SHP77 treated with DMSO at 0.1 percent for 48 hours (cell line): ENCODE data around the gene ATP5PO.
A peak's percentile ranks its signal among the peaks of the same experiment; 100 is the strongest.

Experiments used
- DNase-seq: peaks from one replicate; lab custom pipeline; 2025; lab: John Stamatoyannopoulos, UW

Gene ATP5PO

DNA sequence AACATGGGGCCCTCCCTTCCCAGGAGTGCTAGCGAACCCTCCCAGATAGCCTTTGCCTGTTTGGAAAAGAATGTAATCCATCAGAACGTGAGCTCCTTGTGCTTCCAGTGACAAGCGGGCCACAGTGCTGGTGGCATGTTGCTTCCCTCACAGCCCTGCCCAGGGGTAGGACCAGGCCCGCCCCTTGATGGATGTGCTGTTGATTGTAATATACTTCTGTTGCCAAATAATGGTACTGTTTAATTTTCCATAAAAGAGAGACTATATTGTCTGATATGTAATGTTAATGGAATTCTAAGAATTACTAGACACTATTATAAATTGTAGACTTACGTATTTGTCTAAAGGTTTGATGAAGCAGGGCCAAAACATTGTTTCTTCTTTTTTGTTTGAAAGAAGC is 16.4 kb downstream of the ATP5PO start:
- no peak for DNase-seq

DNA sequence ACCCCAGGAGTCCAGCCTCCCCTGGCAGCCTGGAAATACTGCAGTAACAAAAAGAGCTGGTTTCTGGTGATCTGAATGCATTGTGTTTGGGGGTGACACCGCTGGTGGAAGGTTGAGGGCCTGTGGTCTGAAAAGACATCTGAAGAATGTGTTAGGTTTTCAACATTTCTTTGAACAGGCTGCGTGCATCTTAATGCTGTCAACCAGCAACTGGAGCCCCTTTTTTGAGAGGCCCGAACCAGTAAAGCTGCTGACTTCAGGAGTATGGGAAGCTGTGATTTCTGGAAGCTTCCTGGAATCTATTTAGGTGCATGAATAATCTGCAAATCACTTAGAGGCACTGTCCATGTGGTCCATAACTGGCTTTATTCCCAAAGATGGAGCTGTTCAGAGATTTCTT is 17.0 kb downstream of the ATP5PO start:
- DNase-seq: no peak

DNA sequence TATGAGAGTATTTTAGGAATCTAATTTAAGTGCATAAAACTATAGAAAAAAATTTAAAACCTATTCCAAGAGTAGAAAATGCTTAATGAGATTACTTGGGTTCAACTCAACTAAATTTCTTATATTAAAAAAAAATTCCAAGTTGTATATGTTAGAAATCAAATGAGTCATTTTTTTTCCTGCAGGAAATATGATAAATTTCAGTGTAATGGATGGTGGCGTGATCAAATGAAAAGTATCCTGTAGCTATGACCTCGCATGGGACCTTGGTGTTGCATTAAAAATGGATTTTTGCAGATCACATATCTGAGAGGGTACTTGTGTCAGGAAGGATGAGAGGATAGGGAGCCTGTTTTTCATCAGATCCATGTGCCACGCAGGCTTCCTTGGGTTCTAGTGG is 17.9 kb downstream of the ATP5PO start:
- no peak for DNase-seq

DNA sequence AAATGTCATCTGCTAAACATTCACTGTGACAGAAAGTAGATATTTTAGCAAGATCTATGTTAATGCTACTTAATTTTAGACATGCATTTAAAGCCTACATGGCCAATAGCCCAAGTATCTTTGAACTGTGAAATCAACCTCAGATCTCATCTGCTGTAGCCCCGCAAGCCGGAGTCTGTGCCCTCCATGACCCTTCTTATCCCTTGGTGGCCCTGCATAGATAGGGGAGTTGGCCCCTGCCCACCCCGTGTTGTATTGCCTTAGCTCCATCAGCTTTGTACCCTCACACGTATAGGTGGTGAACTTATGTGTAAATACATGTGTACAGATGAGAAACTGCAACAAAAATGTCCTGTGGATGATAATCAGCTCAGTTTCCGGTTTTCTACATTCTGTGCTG is 18.5 kb downstream of the ATP5PO start:
- no peak for DNase-seq

DNA sequence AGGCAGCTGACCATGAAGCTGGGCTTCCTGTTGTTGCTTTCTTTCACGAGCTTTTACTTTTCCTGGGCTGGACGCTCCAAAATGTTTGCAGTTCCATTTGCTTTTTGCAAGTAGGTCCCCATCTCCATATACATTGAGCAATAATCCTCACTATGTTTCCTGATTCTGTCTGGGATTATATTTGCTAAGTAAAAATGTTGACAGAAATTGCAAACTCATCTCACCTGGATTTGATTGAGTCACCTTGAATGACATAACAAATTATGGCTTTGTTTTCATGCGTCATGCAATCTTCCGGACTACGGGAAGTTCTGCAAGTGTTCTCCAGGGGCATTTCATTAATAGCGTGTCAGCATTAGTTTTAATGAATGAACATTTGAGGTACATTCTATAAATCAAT is 18.9 kb downstream of the ATP5PO start:
- no peak for DNase-seq

DNA sequence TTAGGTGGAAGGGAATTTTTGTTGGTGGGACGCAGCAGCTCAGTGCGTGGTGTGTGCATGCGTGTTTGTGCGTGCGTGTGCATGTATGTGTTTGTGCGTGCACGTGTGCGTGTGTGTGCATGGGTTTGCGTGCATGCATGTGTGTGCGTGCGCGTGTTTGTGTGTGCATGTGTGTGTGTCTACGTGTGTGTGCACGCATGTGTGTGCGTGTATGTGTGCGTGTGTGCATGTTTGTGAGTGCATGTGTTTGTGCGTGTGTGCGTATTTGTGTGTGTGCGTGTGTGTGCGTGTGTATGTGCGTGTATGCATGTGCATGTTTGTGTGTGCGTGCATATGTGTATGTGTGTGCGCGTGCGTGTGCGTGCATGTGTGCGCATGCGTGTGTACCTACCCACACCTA is 20.2 kb downstream of the ATP5PO start:
- DNase-seq: no peak

DNA sequence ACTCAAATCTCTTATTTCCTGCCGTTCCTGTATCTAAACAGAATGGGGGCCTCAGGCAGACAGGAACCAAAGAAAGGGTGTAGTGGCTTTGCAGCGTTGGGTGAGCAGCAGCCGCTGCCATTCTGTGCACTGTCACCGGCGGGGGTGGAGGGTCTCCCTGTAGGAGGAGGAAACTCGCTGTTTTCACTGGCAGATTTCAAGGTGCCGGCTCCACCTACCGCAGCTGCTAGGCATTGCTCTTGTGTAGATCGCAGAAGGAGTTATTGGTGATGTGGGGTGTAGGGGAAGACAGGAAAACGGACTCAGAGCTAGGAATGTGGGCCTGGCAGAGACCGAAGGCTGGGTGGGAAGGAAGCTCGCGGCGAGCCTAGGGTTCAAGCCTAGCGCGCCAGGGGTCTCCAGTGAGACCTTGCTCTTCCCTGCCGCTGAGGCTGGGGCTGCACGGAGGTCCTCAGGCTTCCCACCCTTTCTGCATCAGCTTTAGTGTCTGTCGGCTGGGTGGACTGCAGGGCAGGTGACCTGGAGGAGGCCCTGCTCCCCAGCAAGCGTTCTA is 20.8 kb downstream of the ATP5PO start:
- DNase-seq: peak; percentile 69

DNA sequence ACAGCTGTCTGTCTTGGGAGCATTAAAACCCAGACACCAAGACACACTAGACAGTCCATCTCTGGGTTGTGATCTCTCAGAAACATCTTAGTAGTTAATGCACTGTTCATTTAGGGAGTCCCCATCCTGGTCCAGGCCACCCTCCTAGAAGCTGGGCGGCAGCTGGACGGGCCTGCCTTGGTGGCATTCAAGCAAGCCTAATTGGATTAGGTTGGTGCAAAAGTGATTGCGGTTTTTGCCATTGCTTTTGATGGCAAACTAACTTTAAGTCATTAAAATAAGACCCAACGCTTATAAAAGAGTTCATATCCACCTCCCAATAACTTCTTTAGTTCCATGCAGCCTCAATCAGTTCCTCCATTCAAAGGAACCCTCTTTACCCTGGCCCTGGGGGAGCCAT is 21.7 kb downstream of the ATP5PO start:
- no peak for DNase-seq

DNA sequence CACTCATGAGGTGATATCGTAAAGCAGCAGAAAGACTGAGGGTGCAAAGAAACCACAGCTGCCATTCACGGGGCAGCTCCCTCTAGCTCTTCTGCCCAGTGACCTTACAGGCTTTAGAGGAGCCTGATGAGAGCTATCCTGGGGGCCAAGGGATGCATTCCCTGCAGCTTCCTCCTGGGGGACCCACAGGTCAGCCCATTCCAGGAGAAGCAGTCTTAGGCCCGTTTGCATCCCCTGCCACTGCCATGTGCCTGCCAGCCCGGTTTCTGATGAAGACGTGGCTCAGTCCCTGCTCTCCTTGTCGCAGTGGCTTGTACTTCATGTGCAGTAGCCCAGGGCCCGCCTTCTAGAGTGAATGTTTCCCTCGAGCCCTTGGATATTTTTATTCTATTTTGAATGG is 22.8 kb downstream of the ATP5PO start:
- no peak for DNase-seq

DNA sequence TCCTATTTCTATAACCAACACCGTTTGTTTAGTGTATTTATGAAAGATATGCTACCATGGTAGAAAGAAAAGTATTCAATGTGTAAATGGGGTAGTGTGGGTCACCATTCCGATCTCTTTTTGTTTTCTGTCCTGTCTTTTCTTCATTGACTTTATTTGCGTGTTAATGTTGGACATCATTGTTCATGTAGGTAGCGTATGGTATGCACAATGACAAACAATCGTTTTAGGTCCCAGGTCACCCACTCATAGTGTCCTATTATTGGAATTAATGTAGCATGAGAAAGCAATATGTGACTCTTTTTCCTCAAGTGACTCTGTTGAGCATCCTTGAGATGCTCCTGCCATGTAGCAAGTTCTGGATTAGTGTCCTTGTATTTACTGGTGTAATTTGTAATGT is 25.4 kb downstream of the ATP5PO start:
- no peak for DNase-seq

DNA sequence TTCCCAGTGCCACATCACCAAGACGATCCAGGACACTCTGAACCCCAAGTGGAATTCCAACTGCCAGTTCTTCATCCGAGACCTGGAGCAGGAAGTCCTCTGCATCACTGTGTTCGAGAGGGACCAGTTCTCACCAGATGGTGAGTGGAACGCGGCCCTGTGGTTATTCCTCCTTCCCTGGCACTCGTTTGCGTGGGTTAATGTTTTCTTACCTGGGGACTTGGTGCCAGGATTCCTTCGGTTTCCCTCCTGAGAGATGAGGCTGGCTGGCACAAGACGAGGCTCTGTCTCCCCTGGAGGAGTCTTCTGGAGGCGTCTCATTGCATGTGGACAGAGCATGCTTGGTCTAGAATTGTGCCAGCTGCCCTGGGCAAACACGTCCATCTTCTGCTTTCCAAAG is 29.3 kb downstream of the ATP5PO start:
- no peak for DNase-seq

DNA sequence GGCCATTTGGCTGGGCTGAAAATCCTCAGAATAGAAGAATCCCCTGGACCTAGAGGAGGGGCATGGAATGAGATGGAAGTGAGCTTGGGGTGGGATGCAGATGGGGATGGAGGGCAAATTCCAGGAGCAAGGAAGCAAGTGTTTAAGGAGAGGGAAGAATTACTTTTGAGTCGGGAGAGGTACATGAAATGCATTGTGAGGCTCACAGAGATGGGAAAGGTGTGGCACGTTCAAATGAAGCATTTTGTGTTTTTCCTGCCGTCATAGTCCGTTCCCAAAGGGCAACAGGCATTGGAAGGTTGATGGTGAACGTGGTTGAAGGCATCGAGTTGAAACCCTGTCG is 30.5 kb downstream of the ATP5PO start:
- no peak for DNase-seq

DNA sequence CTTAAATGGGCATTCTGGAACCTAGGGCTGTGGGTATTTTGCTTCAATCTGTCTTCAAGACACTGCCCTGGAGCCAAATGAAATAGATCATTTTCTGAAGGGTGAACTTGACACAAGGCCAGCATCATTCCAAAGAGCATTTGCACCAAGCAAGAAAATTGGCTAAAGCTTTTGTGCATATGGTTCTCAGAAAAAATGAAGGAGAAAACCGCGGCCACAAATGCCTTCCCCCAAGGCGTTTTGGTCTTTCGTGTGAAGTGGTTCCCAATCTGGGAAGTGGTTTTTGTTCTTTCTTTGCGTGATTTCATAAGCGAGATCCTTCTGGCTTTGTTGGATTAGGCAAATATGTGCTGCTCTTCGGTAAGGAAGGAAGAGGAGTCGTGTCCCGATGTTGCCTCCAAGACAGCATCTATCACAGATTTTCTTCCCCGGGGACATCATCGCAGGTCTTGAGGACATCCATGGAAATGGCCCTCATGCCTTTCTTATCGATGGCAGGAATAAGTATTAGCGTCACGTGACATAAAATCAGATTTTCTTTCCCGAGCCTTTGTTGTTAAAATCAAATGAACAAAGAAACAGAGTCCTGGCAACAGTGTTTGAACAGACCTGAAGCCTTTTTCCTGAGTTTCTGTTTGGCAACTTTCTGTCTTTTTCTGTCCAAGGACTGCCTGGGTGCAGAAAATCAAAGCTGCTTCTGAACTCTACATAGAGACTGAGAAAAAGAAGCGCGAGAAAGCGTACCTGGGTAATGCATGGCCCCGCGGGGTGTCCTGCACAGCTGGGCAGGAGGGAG is 31.0 kb downstream of the ATP5PO start:
- no peak for DNase-seq

DNA sequence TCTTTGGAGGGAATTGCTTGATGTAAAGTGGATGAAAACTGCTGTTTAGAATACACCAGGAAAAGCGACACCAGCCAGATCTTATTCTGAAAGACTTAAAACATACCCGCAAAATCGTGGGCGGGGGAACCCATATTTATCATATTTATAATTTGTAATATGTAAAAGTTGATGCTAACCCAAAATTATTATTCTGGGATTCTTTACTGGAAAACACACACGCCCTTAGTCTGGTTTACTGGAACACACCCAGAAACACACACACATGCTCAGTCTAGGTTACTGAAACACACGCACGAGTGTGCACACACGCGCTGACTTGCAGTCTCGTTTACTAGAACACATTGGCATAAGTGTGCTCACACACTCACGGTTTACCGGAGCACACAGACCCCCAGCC is 32.5 kb downstream of the ATP5PO start:
- DNase-seq: no peak

DNA sequence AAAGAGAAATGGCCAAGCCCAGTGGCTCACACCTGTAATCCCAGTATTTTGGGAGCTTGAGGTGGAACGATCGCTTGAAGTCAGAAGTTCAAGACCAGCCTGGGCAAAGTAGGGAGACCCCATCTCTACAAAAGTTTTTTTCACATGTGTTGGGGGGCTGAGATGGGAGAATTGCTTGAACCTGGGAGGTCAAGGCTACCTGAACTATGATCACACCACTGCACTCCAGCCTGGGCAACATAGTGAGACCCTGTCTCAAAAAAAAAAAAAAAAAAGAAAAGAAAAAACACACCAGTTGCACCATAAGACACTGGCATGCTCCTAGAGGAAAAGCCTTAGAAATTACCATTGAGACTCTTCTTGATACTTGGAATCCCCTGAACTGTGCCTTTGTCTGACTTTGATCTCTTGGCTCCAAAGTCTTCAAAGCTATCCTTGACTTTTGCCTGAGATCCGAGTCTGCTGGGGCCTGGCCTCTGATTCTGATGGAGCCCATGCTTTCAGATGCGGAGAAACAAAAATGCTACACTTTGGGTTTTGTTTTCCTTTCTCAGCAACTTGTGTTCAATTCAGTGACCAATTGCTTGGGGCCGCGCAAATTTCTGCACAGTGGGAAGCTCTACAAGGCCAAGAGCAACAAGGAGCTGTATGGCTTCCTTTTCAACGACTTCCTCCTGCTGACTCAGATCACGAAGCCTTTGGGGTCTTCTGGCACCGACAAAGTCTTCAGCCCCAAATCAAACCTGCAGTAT is 33.7 kb downstream of the ATP5PO start:
- DNase-seq: no peak

DNA sequence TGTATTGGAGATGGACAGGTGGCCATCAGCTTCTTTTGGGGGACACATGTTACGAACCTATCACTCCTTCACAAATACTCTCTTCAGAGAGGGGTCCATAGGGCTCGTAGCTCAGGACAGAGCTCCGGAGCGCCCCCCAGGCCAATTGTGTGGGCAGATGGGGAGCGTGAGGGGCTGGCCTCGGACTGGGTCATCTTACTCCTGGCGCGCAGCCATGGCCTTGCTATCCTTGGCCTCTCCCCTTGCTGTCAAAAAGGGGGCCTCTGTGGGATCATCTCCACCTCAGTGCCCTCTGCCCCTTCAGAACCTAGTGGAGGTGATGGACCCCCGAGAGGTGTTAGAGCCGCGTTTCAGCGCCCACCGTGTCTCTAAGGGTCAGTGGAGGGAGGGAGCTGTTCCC is 35.0 kb downstream of the ATP5PO start:
- no peak for DNase-seq

DNA sequence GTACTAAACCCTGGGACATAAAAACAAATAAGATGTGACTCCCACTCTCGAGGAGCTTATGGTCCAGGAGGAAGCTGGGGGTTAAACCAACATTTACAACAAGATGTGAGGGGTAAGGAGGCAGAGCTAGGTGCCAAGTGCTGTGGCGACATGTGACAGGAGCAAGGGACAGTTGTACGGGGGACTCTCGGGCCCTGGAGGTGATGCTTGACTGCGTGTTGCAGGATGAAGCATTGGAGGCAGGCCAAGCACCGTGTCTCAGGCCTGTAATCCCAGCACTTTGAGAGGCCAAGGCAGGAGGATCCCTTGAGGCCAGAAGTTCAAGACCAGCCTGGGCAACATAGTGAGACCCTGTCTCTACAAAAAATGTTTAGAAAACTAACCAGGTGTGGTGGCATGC is 36.8 kb downstream of the ATP5PO start:
- no peak for DNase-seq

DNA sequence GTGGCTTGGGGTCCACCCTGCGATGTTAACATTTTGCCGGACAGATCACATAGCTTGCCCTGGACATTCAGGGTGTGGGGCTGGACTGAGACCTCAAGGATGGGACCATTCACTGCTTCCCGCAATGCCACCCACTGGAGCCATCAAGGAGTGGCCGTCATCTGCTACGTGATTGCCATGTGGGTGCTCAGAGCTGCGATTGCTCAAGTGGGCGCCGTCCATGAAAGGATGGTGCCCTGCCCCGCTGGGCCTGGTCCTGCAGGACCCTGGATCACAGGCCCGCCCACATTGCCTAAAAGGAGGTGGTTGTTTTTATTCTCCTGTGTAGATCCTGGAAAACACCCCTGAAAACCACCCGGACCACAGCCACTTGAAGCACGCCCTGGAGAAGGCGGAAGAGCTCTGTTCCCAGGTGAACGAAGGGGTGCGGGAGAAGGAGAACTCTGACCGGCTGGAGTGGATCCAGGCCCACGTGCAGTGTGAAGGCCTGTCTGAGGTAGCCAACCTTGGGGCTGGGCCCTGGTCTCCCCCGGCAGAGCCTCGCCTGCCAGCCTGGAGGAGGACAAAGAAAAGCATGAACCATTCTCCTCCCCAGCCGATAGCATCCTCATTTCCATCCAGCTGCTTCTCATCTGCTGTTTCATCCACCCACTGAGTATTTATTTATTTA is 40.4 kb downstream of the ATP5PO start:
- DNase-seq: no peak

DNA sequence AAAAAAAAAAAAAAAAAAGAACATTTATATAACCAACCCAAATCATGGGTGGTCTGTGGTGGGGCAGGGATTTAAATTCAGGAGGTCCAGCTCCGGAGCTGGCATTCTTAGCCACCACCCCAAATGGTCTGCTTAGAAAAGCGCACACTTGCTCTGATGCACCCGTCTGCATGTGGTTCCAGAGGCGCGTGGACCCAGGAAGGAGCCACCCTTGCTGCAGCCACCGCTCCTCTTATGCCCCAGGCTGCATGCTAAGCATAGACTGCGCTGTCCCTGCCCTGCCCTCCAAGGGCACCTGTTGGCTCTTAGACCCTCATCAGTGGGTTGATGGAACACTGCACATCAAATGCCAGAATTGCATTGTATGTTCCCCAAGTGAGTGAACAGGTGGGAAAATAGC is 41.4 kb downstream of the ATP5PO start:
- no peak for DNase-seq

DNA sequence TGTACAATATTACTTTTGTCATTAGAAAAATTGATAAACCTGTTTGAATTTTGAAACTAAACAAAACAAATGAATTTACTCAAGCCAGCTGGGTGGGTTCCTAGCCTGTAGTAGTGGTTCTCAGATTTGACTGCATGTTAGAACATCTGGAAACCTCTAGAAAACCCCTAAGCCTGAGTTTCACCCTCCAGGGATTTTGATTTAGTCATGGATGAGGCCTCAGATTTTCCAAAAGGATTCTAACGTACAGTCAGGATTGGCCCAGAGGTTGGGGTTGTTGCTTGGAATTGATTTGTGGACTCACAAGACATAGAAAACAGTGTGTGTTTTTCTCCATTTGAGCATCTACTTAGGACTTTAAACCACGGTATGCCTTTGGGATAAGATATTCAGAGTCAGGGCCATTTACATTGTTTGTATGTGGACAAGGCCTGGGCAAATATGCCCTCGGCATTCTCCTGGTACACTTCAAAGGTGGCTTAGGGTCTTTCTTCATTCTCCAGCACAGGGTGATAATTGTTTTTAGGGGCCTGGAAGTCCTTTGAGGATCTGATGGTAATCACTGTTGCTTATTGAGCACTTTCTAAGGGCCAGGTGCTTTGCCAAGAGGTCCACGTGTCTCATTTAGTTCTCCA is 42.6 kb downstream of the ATP5PO start:
- no peak for DNase-seq

DNA sequence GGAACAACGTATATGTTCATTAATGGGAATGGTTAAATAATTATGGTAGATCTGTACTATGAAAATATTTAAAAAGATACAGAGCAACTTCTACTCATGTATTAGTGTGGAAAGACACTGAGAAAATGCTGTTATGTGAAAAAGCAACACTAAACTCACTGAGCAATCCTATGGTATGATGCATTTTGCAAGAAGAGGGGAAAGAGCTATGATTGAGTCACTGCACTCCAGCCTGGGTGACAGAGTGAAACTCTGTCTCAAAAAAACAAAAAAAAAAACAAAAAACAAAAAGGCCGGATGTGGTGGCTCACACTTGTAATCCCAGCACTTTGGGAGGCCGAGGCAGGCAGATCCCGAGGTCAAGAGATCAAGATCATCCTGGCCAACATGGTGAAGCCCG is 44.4 kb downstream of the ATP5PO start:
- no peak for DNase-seq

DNA sequence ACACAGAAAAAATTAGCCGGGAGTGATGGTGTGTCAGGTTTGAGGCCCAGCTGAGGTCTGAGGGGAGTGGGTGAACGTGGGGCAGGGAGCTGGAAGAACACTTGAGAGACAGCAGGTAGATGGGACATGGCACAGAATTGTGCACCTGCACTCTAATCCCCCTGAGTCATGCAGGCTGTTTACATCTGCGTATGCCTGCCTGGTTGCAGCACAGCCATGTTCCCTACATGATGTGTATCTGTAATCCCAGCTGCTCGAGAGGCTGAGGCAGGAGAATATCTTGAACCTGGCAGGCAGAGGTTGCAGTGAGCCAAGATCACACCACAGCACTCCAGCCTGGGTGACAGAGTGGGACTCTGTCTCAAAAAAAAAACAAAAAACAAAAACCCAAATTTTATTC is 44.8 kb downstream of the ATP5PO start:
- peak; percentile 17 for DNase-seq

DNA sequence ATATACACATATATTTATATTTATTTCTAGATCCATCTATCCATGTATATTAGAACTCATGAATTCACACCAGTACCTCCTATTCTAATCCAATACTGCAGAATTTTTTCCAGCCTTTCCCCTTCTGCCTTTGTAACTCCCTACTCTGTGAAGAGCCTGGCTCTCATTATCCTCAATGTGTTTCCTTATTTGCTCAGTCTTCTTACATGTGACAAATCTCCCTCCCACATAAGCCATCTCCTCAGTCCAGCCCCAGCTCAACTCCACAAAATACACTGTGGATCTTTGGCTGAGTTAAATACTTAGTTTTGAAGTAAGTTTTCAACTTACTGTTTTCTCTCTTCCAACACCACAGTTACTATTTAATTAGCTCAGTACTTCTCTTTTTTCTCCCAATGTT is 45.7 kb downstream of the ATP5PO start:
- DNase-seq: no peak
